ENCODE measurements around the gene HLA-F. TPM values are rescaled to one million over a fixed set of nuclear protein-coding genes. Genes with fewer than 3 reads are reported as not detected.
A peak's percentile ranks its signal among the peaks of the same experiment; 100 is the strongest.

HLA-F gene
- total RNA-seq, 1 donor from 2014 or later: 176 TPM

- intact Hi-C loops (cut with DNase I): no loop called here
- Histone ChIP-seq H3K27me3 (ENCODE audit: low read depth) (no peaks in the 10 kb centered on the region), H3K4me1 (peaks cover 31% of the 10 kb centered on the region), H3K9me3 (no peaks in the 10 kb centered on the region), H3K4me3 (peak overlapping the region; percentile 78), H3K36me3 (peaks cover 7% of the 10 kb centered on the region), H3K27ac (peak overlapping the region; percentile 81)
- TF ChIP-seq CTCF (IDR thresholded peaks at IDR 0.05): no peak
- no peak for DNase-seq
- ATAC-seq: no peak
Observed at GRCh38 chr6:29749308-29749662, 26.1 kb downstream of the HLA-F start.

GRCh38 chr6:29749668-29750067, 26.4 kb downstream of the HLA-F start:
- Histone ChIP-seq H3K4me1 (peaks cover 31% of the 10 kb centered on the region), H3K27me3 (ENCODE audit: low read depth) (no peaks in the 10 kb centered on the region), H3K27ac (no peak overlapping the region), H3K4me3 (peak overlapping the region; percentile 78), H3K36me3 (peaks cover 5% of the 10 kb centered on the region), H3K9me3 (no peaks in the 10 kb centered on the region)
- DNase-seq (no peak), ATAC-seq (no peak)
- TF ChIP-seq CTCF (IDR thresholded peaks at IDR 0.05): no peak
- intact Hi-C loops (cut with DNase I): loop anchor here (10.0 kb wide), 1 partner anchor 45 kb away; no protein-coding TSS in a partner anchor

GRCh38 chr6:29750709-29751108, 27.5 kb downstream of the HLA-F start:
- no peaks in the 10 kb centered on the region for H3K27me3 ChIP-seq (ENCODE audit: low read depth)
- ATAC-seq (no peak), DNase-seq (no peak)
- H3K4me3 ChIP-seq: no peak overlapping the region
- no peak overlapping the region for H3K27ac ChIP-seq
- TF ChIP-seq CTCF (IDR thresholded peaks at IDR 0.05): no peak
- no peaks in the 10 kb centered on the region for H3K9me3 ChIP-seq
- H3K36me3 ChIP-seq: no peaks in the 10 kb centered on the region
- H3K4me1 ChIP-seq: peaks cover 31% of the 10 kb centered on the region
- intact Hi-C loops (cut with DNase I): loop anchor here (10.0 kb wide), 1 partner anchor 46 kb away; no protein-coding TSS in a partner anchor

- H3K27ac ChIP-seq: peak overlapping the region; percentile 95
- ATAC-seq: no peak
- DNase-seq: no peak
- intact Hi-C loops (cut with DNase I): loop anchor here (10.0 kb wide), 1 partner anchor 47 kb away; no protein-coding TSS in a partner anchor
- no peak for TF ChIP-seq CTCF (IDR thresholded peaks at IDR 0.05)
- H3K9me3 ChIP-seq: no peaks in the 10 kb centered on the region
- no peaks in the 10 kb centered on the region for H3K36me3 ChIP-seq
- H3K4me1 ChIP-seq: peaks cover 31% of the 10 kb centered on the region
- H3K4me3 ChIP-seq: peak overlapping the region; percentile 65
- no peaks in the 10 kb centered on the region for H3K27me3 ChIP-seq (ENCODE audit: low read depth)
Observed at GRCh38 chr6:29751480-29751879, 28.2 kb downstream of the HLA-F start.

- Histone ChIP-seq H3K36me3 (no peaks in the 10 kb centered on the region), H3K4me1 (peaks cover 28% of the 10 kb centered on the region), H3K9me3 (no peaks in the 10 kb centered on the region), H3K27me3 (ENCODE audit: low read depth) (no peaks in the 10 kb centered on the region), H3K4me3 (peak overlapping the region; percentile 65), H3K27ac (peak overlapping the region; percentile 95)
- ATAC-seq (peak; percentile 91 to 93), DNase-seq (peak; percentile 94)
- peak; percentile 88 for TF ChIP-seq CTCF (IDR thresholded peaks at IDR 0.05)
- intact Hi-C loops (cut with DNase I): loop anchor here (10.0 kb wide), 1 partner anchor 48 kb away; no protein-coding TSS in a partner anchor
Observed at GRCh38 chr6:29752451-29753308, 29.4 kb downstream of the HLA-F start.
